Measurements from ENCODE around the gene PCDH9.

- no peak for TF ChIP-seq MAX (IDR thresholded peaks at IDR 0.05; ENCODE audit: low read depth, low read length)
- TF ChIP-seq, protein P1, sequence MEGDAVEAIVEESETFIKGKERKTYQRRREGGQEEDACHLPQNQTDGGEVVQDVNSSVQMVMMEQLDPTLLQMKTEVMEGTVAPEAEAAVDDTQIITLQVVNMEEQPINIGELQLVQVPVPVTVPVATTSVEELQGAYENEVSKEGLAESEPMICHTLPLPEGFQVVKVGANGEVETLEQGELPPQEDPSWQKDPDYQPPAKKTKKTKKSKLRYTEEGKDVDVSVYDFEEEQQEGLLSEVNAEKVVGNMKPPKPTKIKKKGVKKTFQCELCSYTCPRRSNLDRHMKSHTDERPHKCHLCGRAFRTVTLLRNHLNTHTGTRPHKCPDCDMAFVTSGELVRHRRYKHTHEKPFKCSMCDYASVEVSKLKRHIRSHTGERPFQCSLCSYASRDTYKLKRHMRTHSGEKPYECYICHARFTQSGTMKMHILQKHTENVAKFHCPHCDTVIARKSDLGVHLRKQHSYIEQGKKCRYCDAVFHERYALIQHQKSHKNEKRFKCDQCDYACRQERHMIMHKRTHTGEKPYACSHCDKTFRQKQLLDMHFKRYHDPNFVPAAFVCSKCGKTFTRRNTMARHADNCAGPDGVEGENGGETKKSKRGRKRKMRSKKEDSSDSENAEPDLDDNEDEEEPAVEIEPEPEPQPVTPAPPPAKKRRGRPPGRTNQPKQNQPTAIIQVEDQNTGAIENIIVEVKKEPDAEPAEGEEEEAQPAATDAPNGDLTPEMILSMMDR (IDR thresholded peaks at IDR 0.05; ENCODE audit: low read depth, low read length): no peak
Measured at GRCh38 chr13:67267136-67267535, 37.0 kb upstream of the PCDH9 start.
